ENCODE measurements around the gene ADARB1.
A peak's percentile ranks its signal among the peaks of the same experiment; 100 is the strongest.

ADARB1 gene

GRCh38 chr21:45147473-45148315, 73.3 kb downstream of the ADARB1 start:
- no peak overlapping the region for H3K4me3 ChIP-seq (ENCODE audit: low read depth, low read length)
- in situ Hi-C loops (cut with HindIII; ENCODE audit: low sequenced_read_pairs) = loop anchor here (10.0 kb wide), 1 partner anchor 287 kb away; no protein-coding TSS in a partner anchor
- no peak for DNase-seq (ENCODE audit: low read depth)
- no peak for TF ChIP-seq CTCF (IDR thresholded peaks at IDR 0.05; ENCODE audit: low read depth, low read length, missing control alignments)

GRCh38 chr21:45148316-45148990, 74.1 kb downstream of the ADARB1 start:
- DNase-seq (ENCODE audit: low read depth) = no peak
- no peak overlapping the region for H3K4me3 ChIP-seq (ENCODE audit: low read depth, low read length)
- TF ChIP-seq CTCF (IDR thresholded peaks at IDR 0.05; ENCODE audit: low read depth, low read length, missing control alignments) = no peak
- in situ Hi-C loops (cut with HindIII; ENCODE audit: low sequenced_read_pairs) = loop anchor here (10.0 kb wide), 1 partner anchor 286 kb away; no protein-coding TSS in a partner anchor

- no peak overlapping the region for H3K4me3 ChIP-seq (ENCODE audit: low read depth, low read length)
- no peak for DNase-seq (ENCODE audit: low read depth)
- TF ChIP-seq CTCF (IDR thresholded peaks at IDR 0.05; ENCODE audit: low read depth, low read length, missing control alignments) = no peak
- in situ Hi-C loops (cut with HindIII; ENCODE audit: low sequenced_read_pairs) = loop anchor here (10.0 kb wide), 1 partner anchor 286 kb away; no protein-coding TSS in a partner anchor
Observed at GRCh38 chr21:45149021-45149420, 74.6 kb downstream of the ADARB1 start.

GRCh38 chr21:45150638-45151131, 76.3 kb downstream of the ADARB1 start:
- in situ Hi-C loops (cut with HindIII; ENCODE audit: low sequenced_read_pairs) = no loop called here
- TF ChIP-seq CTCF (IDR thresholded peaks at IDR 0.05; ENCODE audit: low read depth, low read length, missing control alignments) = no peak
- H3K4me3 ChIP-seq (ENCODE audit: low read depth, low read length) = no peak overlapping the region
- no peak for DNase-seq (ENCODE audit: low read depth)

GRCh38 chr21:45151445-45152160, 77.2 kb downstream of the ADARB1 start:
- DNase-seq (ENCODE audit: low read depth) = no peak
- TF ChIP-seq CTCF (IDR thresholded peaks at IDR 0.05; ENCODE audit: low read depth, low read length, missing control alignments) = no peak
- in situ Hi-C loops (cut with HindIII; ENCODE audit: low sequenced_read_pairs) = no loop called here
- H3K4me3 ChIP-seq (ENCODE audit: low read depth, low read length) = no peak overlapping the region

- TF ChIP-seq CTCF (IDR thresholded peaks at IDR 0.05; ENCODE audit: low read depth, low read length, missing control alignments) = peak; percentile 65
- H3K4me3 ChIP-seq (ENCODE audit: low read depth, low read length) = no peak overlapping the region
- in situ Hi-C loops (cut with HindIII; ENCODE audit: low sequenced_read_pairs) = no loop called here
- no peak for DNase-seq (ENCODE audit: low read depth)
Observed at GRCh38 chr21:45152265-45152746, 77.9 kb downstream of the ADARB1 start.

All from astrocyte of the cerebellum (primary cell).